DOHH2 (cell line): ENCODE data around the gene REC8.
A peak's percentile ranks its signal among the peaks of the same experiment; 100 is the strongest.

ENCODE experiments used
- H3F3A ChIP-seq: fragments of 200-600 bp; sonication (generic), shearing (Covaris generic); 2 replicates; pipeline ENCODE4 v1.6.0; 2016; ENCODE audit warnings: antibody characterized with exemption, mild to moderate bottlenecking; ENCODE audit not compliant: control insufficient read depth, insufficient read depth
- H3K27ac ChIP-seq: fragments of 200-600 bp; sonication (generic); 2 replicates; pipeline ENCODE4 v1.5.1; 2014; ENCODE audit warnings: low read depth, mild to moderate bottlenecking, low read length, moderate library complexity
- H3K27me3 ChIP-seq: fragments of 200-600 bp; sonication (generic); 2 replicates; pipeline ENCODE4 v1.6.1; 2014; ENCODE audit warnings: mild to moderate bottlenecking, low read length, mixed read lengths; ENCODE audit not compliant: control insufficient read depth
- H3K36me3 ChIP-seq: fragments of 200-600 bp; sonication (generic); 2 replicates; pipeline ENCODE4 v1.6.1; 2014; ENCODE audit warnings: mild to moderate bottlenecking, low read length, moderate library complexity, mixed read lengths; ENCODE audit not compliant: control insufficient read depth
- H3K4me1 ChIP-seq: fragments of 200-600 bp; sonication (generic); 2 replicates; pipeline ENCODE4 v1.6.1; 2014; ENCODE audit warnings: mild to moderate bottlenecking, low read length, mixed read lengths; ENCODE audit not compliant: control insufficient read depth
- H3K4me2 ChIP-seq: fragments of 200-600 bp; sonication (generic); 2 replicates; pipeline ENCODE4 v1.6.0; 2014; ENCODE audit warnings: mild to moderate bottlenecking, low read length, moderate library complexity
- H3K4me3 ChIP-seq: fragments of 200-600 bp; sonication (generic); 2 replicates; pipeline ENCODE4 v1.5.1; 2014; ENCODE audit warnings: mild to moderate bottlenecking, low read length, mixed read lengths
- H3K79me2 ChIP-seq: fragments of 200-600 bp; sonication (generic); 2 replicates; pipeline ENCODE4 v1.6.1; 2014; ENCODE audit warnings: mild to moderate bottlenecking, low read length, mixed read lengths; ENCODE audit not compliant: control insufficient read depth
- H3K9me2 ChIP-seq: fragments of 200-600 bp; sonication (generic); replicated peaks from 2 replicates; pipeline ENCODE4 v1.6.1; 2014; ENCODE audit warnings: mild to moderate bottlenecking, low read length, mixed read lengths; ENCODE audit not compliant: control insufficient read depth
- H3K9me3 ChIP-seq: fragments of 200-600 bp; sonication (generic); 2 replicates; pipeline ENCODE4 v1.6.1; 2014; ENCODE audit warnings: antibody characterized with exemption, low read length, mixed read lengths; ENCODE audit not compliant: control insufficient read depth, insufficient read depth
- H4K20me1 ChIP-seq: fragments of 200-600 bp; sonication (generic); 2 replicates; pipeline ENCODE4 v1.6.0; 2014; ENCODE audit warnings: low read depth, mild to moderate bottlenecking, antibody characterized with exemption, low read length, moderate library complexity; ENCODE audit not compliant: control insufficient read depth, insufficient read depth
- EZH2phosphoT487 ChIP-seq: fragments of 200-600 bp; sonication (generic); IDR thresholded peaks from 2 replicates; pipeline ENCODE4 v1.6.1; 2017; ENCODE audit warnings: borderline replicate concordance, mild to moderate bottlenecking, antibody characterized with exemption, low read length, moderate library complexity, mixed read lengths
- TF ChIP-seq, protein P1 (sequence below): fragments of 200-600 bp; sonication (generic); IDR thresholded peaks from one replicate; pipeline ENCODE4 v1.5.1; 2014; ENCODE audit warnings: antibody characterized with exemption, mild to moderate bottlenecking, low read depth, low read length; ENCODE audit not compliant: poor library complexity, severe bottlenecking

REC8 gene, protein sequence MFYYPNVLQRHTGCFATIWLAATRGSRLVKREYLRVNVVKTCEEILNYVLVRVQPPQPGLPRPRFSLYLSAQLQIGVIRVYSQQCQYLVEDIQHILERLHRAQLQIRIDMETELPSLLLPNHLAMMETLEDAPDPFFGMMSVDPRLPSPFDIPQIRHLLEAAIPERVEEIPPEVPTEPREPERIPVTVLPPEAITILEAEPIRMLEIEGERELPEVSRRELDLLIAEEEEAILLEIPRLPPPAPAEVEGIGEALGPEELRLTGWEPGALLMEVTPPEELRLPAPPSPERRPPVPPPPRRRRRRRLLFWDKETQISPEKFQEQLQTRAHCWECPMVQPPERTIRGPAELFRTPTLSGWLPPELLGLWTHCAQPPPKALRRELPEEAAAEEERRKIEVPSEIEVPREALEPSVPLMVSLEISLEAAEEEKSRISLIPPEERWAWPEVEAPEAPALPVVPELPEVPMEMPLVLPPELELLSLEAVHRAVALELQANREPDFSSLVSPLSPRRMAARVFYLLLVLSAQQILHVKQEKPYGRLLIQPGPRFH

DNA sequence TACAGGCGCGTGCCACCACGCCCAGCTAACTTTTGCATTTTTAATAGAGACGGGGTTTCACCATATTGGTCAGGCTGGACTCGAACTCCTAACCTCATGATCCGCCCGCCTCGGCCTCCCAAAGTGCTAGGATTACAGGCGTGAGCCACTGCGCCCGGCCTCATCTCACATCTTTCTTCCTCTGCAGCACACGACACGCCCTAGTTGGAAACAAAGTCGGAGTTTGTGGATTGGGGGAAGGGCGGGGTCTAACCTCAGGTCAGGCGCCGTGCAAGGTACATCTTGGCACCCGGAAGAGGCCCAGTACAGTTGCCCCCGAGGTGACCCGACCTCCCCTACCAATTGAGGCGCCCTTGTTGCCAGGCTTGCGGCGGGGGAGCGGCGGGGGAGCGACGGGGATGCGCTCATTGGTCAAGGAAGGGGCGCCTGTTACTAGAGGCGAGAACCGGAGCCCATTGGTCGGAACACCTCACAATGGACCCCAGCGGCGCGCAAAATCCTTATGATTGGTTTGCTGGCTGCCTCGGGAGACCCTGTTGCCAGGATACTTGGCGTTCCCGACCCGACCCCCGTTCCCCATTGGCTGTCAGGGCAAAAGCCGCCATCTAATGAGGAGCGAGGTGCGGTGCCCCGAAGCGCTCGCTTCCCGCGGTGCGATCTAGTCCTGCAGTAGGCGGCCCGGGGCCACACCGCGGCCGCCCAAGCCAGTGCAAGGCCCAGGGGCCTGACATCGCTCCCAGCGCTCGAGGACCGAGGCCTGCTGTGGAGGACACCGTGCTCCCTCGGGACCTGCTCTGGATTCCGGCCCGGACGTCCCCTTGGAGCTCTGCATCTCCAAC lies at the start of gene REC8:
TSS of gene REC8 (plus strand) at position 659 of the 839 bp plus-strand sequence. CDS start 473 bp downstream, outside the sequence.
- peak within 1 kb of the TSS; percentile 21; the same call in 1 of the 2 replicates for H3K27ac ChIP-seq
- H3K4me3 ChIP-seq: peak within 1 kb of the TSS; percentile 78
- H3K4me2 ChIP-seq: peak within 1 kb of the TSS; percentile 77
- peaks cover 22% of the 10 kb centered on the region for H3K4me1 ChIP-seq
- no peaks in the 10 kb centered on the region for H3K9me3 ChIP-seq
- H3K36me3 ChIP-seq: peaks cover 2% of the 10 kb centered on the region; the same call in 1 of the 2 replicates
- TF ChIP-seq, protein P1, sequence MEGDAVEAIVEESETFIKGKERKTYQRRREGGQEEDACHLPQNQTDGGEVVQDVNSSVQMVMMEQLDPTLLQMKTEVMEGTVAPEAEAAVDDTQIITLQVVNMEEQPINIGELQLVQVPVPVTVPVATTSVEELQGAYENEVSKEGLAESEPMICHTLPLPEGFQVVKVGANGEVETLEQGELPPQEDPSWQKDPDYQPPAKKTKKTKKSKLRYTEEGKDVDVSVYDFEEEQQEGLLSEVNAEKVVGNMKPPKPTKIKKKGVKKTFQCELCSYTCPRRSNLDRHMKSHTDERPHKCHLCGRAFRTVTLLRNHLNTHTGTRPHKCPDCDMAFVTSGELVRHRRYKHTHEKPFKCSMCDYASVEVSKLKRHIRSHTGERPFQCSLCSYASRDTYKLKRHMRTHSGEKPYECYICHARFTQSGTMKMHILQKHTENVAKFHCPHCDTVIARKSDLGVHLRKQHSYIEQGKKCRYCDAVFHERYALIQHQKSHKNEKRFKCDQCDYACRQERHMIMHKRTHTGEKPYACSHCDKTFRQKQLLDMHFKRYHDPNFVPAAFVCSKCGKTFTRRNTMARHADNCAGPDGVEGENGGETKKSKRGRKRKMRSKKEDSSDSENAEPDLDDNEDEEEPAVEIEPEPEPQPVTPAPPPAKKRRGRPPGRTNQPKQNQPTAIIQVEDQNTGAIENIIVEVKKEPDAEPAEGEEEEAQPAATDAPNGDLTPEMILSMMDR: no peak
- no peak for TF ChIP-seq EZH2phosphoT487
- H3K9me2 ChIP-seq: no peaks in the 10 kb centered on the region
- no peaks in the 10 kb centered on the region; the same call in 1 of the 2 replicates for H3K79me2 ChIP-seq
- H4K20me1 ChIP-seq: no peaks in the 10 kb centered on the region
- no peaks in the 10 kb centered on the region for H3K27me3 ChIP-seq
- H3F3A ChIP-seq: peaks cover 5% of the 10 kb centered on the region; the same call in 1 of the 2 replicates

DNA sequence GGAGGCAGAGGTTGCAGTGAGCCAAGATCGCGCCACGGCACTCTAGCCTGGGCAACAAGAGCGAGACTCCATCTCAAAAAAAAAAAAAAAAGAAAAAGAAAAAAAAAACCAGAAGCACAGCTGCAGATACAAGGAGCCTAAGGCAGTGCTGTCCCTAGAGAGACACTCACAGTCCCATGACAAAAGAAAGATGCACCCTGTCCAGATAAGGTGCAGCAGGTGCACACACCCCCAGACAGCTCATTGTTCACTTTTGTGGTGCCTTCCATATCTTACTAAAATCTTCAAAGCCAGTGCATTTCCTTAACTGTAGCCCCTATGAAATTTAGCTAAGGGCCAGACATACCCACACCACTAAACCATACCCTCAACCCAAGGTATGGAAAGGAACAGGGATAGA lies 49.5 kb upstream of the REC8 start:
- Histone ChIP-seq H3K79me2 (no peaks in the 10 kb centered on the region), H3K4me2 (no peak overlapping the region), H3F3A (peaks cover 9% of the 10 kb centered on the region), H4K20me1 (no peaks in the 10 kb centered on the region), H3K27ac (no peak overlapping the region), H3K27me3 (no peaks in the 10 kb centered on the region), H3K9me3 (no peaks in the 10 kb centered on the region), H3K9me2 (no peaks in the 10 kb centered on the region), H3K4me1 (peaks cover 6% of the 10 kb centered on the region), H3K36me3 (peaks cover 53% of the 10 kb centered on the region), H3K4me3 (no peak overlapping the region)
- TF ChIP-seq, protein P1: no peak
- TF ChIP-seq EZH2phosphoT487: no peak

DNA sequence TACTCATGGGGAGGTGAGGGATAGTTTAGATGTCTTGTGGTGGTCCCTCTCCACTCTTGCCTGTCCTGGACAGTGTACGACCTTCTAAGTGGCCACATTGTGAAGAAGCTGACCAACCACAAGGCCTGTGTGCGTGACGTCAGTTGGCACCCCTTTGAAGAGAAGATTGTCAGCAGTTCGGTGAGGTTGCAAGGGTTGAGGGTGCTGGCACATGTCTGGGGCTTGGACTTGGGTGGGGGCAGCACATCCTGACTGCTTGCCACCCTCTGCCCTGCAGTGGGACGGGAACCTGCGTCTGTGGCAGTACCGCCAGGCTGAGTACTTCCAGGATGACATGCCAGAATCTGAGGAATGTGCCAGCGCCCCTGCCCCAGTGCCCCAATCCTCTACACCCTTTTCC lies 49.0 kb upstream of the REC8 start:
- H3K27ac ChIP-seq: no peak overlapping the region
- H3K4me1 ChIP-seq: peaks cover 11% of the 10 kb centered on the region
- no peak overlapping the region for H3K4me3 ChIP-seq
- no peaks in the 10 kb centered on the region for H4K20me1 ChIP-seq
- no peaks in the 10 kb centered on the region for H3K9me2 ChIP-seq
- H3K4me2 ChIP-seq: no peak overlapping the region
- H3K27me3 ChIP-seq: no peaks in the 10 kb centered on the region
- H3K79me2 ChIP-seq: no peaks in the 10 kb centered on the region
- H3K36me3 ChIP-seq: peaks cover 48% of the 10 kb centered on the region
- H3F3A ChIP-seq: peaks cover 11% of the 10 kb centered on the region
- no peaks in the 10 kb centered on the region for H3K9me3 ChIP-seq
- TF ChIP-seq, protein P1: no peak
- TF ChIP-seq EZH2phosphoT487: no peak
